Glutamatergic neuron (in vitro differentiated cells): ENCODE data around the gene FAAH. TPM values are rescaled to one million over a fixed set of nuclear protein-coding genes. Genes with fewer than 3 reads are reported as not detected.

Experiments used
- DNase-seq: peaks from one replicate; pipeline ENCODE4 v3.0.0; 2022
- H3K27ac Mint-ChIP-seq: one replicate; pipeline ENCODE4 v1.8.0; 2020; ENCODE audit warnings: mild to moderate bottlenecking, mixed read lengths, inconsistent platforms; ENCODE audit not compliant: unreplicated experiment
- H3K27me3 Mint-ChIP-seq: one replicate; pipeline ENCODE4 v1.8.0; 2020; ENCODE audit warnings: mild to moderate bottlenecking, moderate library complexity, mixed read lengths, inconsistent platforms; ENCODE audit not compliant: unreplicated experiment
- H3K36me3 Mint-ChIP-seq: one replicate; pipeline ENCODE4 v1.8.0; 2020; ENCODE audit warnings: mild to moderate bottlenecking, mixed read lengths, inconsistent platforms; ENCODE audit not compliant: unreplicated experiment
- H3K4me1 Mint-ChIP-seq: one replicate; pipeline ENCODE4 v1.8.0; 2020; ENCODE audit warnings: mild to moderate bottlenecking, low read depth, mixed read lengths, inconsistent platforms; ENCODE audit not compliant: unreplicated experiment
- H3K4me3 Mint-ChIP-seq: one replicate; pipeline ENCODE4 v1.8.0; 2020; ENCODE audit warnings: mild to moderate bottlenecking, mixed read lengths, inconsistent platforms; ENCODE audit not compliant: unreplicated experiment
- H3K9me3 Mint-ChIP-seq: one replicate; pipeline ENCODE4 v1.8.0; 2020; ENCODE audit warnings: mild to moderate bottlenecking, moderate library complexity, mixed read lengths, inconsistent platforms; ENCODE audit not compliant: unreplicated experiment
- total RNA-seq: library from RNA; stranded (reverse); fragmentation: NEBNext Ultra II Directional; extraction: Animal tissue kit (Norgen Biotek cat#: 25700); gene quantifications from one replicate; pipeline ENCODE4 v1.2.1, GENCODE V29; 2021; ENCODE audit not compliant: unreplicated experiment
- TF ChIP-seq, protein P1 (sequence below): fragments of 200-600 bp; sonication (generic); IDR thresholded peaks from one replicate; pipeline ENCODE4 v1.5.0; 2021; ENCODE audit not compliant: partially characterized antibody, unreplicated experiment

Gene FAAH
- total RNA-seq, 1 donor from 2014 or later = 1.7 TPM

DNA sequence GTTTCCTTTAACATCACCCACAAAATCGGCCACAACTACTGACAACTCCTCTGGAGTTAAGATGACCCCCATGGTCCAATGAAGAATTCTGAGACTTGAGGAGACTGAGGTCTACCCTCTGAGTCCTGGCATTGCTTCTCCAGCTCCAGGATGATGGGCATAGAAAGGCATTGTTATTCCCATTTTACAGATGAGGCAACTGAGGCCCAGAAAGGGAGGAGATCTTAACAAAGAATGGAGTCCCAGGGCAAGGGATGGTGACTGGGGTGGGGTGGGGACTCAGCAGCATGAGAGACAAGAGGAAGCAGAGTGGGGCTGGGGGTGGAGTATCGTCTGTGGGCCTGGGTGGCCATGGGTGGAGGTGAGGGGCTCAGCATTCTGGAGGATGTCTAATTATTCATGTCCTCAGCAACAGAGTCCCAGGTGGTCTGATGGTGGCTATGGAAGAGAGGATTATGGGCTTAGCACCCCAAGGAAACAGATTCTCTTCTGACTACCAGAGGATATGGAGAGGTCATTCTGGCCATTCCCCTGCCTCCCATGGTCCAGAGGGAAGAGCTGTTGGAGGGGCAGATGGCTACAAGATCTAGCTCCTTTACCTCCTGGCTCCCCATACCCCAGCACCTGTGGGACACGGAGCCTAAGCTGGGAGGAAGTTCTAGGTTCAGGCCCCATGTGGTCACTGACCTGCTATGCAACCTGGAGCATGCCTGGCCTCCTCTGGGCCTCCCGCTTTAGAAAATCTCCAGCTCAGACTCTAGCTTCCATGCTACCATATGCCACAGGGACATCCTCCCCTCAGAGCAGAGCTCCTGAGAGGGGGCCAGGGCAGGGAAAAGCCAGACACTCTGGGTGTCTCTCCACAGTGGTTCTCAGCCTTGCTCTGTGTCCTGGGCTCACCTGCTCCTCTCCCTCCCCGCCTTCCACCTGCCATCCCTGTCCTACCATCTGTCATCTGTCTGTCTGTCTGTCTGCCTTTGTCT is 58.1 kb downstream of the FAAH start:
- peaks cover 19% of the 10 kb centered on the region for H3K4me1 Mint-ChIP-seq
- peak; percentile 38 for DNase-seq
- H3K36me3 Mint-ChIP-seq = no peaks in the 10 kb centered on the region
- TF ChIP-seq, protein P1, sequence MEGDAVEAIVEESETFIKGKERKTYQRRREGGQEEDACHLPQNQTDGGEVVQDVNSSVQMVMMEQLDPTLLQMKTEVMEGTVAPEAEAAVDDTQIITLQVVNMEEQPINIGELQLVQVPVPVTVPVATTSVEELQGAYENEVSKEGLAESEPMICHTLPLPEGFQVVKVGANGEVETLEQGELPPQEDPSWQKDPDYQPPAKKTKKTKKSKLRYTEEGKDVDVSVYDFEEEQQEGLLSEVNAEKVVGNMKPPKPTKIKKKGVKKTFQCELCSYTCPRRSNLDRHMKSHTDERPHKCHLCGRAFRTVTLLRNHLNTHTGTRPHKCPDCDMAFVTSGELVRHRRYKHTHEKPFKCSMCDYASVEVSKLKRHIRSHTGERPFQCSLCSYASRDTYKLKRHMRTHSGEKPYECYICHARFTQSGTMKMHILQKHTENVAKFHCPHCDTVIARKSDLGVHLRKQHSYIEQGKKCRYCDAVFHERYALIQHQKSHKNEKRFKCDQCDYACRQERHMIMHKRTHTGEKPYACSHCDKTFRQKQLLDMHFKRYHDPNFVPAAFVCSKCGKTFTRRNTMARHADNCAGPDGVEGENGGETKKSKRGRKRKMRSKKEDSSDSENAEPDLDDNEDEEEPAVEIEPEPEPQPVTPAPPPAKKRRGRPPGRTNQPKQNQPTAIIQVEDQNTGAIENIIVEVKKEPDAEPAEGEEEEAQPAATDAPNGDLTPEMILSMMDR = no peak
- peaks cover 28% of the 10 kb centered on the region for H3K27me3 Mint-ChIP-seq
- peak overlapping the region; percentile 71 for H3K4me3 Mint-ChIP-seq
- H3K27ac Mint-ChIP-seq = peak overlapping the region; percentile 53
- peaks cover 22% of the 10 kb centered on the region for H3K9me3 Mint-ChIP-seq

DNA sequence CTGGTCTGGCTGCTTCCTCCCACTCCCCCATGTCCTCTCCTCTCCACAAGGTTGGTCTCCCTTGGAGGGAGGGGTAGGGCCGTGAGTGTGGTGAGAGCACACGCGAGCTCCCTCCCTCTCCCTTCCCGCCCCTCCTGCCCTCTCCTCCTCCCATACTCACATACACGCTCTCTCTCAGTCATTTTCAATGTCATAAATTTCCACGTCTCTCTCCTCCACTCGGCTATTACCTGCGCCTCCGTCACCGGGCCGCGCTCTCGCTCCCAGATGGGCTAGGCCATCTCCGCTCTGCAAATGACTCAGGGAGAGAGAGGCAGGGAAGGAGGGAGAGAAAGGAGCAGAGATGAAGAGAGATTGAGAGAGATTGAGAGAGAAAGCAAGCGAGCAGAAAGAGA is 58.8 kb downstream of the FAAH start:
- TF ChIP-seq, protein P1 = no peak
- Mint-ChIP-seq H3K27me3 (peaks cover 24% of the 10 kb centered on the region), H3K27ac (peak overlapping the region; percentile 70), H3K4me3 (peak overlapping the region; percentile 71), H3K4me1 (peaks cover 19% of the 10 kb centered on the region), H3K9me3 (peaks cover 22% of the 10 kb centered on the region), H3K36me3 (no peaks in the 10 kb centered on the region)
- DNase-seq = no peak

GRCh38 chr1:46453449-46453848 is 59.3 kb downstream of the FAAH start:
- DNase-seq = no peak
- no peak overlapping the region for H3K27ac Mint-ChIP-seq
- H3K4me1 Mint-ChIP-seq = peaks cover 19% of the 10 kb centered on the region
- H3K4me3 Mint-ChIP-seq = no peak overlapping the region
- TF ChIP-seq, protein P1 = no peak
- peaks cover 19% of the 10 kb centered on the region for H3K9me3 Mint-ChIP-seq
- H3K27me3 Mint-ChIP-seq = peaks cover 24% of the 10 kb centered on the region
- H3K36me3 Mint-ChIP-seq = no peaks in the 10 kb centered on the region

DNA sequence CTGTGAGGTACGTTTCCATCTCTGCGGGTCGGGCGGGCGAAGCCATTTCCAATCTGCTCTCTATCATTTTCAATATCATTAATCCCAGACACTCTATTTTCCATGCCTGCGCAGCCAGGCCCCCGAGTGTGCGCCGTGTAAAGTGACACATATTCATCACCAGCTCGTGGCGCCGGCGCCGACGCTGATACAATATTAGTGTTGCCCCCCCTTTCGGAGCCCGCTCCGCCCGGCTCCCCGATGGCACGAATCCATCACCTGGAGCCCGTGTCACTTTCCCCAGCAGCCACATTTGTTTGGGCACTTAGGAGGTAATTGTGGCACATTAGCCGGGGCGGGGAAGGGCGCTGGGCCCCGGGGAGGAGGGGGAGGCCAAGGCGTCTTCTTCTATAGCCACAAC is 61.8 kb downstream of the FAAH start:
- H3K4me1 Mint-ChIP-seq = peaks cover 16% of the 10 kb centered on the region
- TF ChIP-seq, protein P1 = no peak

GRCh38 chr1:46456411-46456963 is 62.4 kb downstream of the FAAH start:
- TF ChIP-seq, protein P1 = no peak
- H3K36me3 Mint-ChIP-seq = no peaks in the 10 kb centered on the region
- H3K27ac Mint-ChIP-seq = no peak overlapping the region
- H3K4me1 Mint-ChIP-seq = peaks cover 20% of the 10 kb centered on the region
- no peak overlapping the region for H3K4me3 Mint-ChIP-seq
- H3K27me3 Mint-ChIP-seq = peaks cover 28% of the 10 kb centered on the region
- DNase-seq = no peak
- H3K9me3 Mint-ChIP-seq = peaks cover 16% of the 10 kb centered on the region

More for the DNA sequence above, 61.8 kb downstream of the FAAH start:
- H3K36me3 Mint-ChIP-seq = no peaks in the 10 kb centered on the region
- H3K27me3 Mint-ChIP-seq = peaks cover 27% of the 10 kb centered on the region
- no peak overlapping the region for H3K4me3 Mint-ChIP-seq
- H3K27ac Mint-ChIP-seq = no peak overlapping the region
- no peak for DNase-seq
- peaks cover 16% of the 10 kb centered on the region for H3K9me3 Mint-ChIP-seq
